Stimulated activated CD8-positive, alpha-beta memory T cell treated with anti-CD3 and anti-CD28 coated beads, Interleukin-15, amount 100 ng/mL, for 24 hours (primary cell): ENCODE data around the gene ZNF444.

Experiments
- DNase-seq: peaks from one replicate; pipeline ENCODE4 v3.0.0-alpha.2; 2020; ENCODE audit warnings: low read depth

Gene ZNF444

GRCh38 chr19:56107626-56108351 is 33.3 kb upstream of the ZNF444 start:
- DNase-seq = no peak

- no peak for DNase-seq
Observed at GRCh38 chr19:56108447-56109195, 32.5 kb upstream of the ZNF444 start.

GRCh38 chr19:56109226-56109625 is 31.9 kb upstream of the ZNF444 start:
- DNase-seq = no peak

- DNase-seq = no peak
Observed at GRCh38 chr19:56110515-56111448, 30.3 kb upstream of the ZNF444 start.

- no peak for DNase-seq
Observed at GRCh38 chr19:56111601-56112312, 29.3 kb upstream of the ZNF444 start.

GRCh38 chr19:56112313-56112709 is 28.8 kb upstream of the ZNF444 start:
- no peak for DNase-seq

GRCh38 chr19:56113074-56113632 is 27.9 kb upstream of the ZNF444 start:
- no peak for DNase-seq

GRCh38 chr19:56114051-56114777 is 26.9 kb upstream of the ZNF444 start:
- no peak for DNase-seq

GRCh38 chr19:56114778-56115110 is 26.3 kb upstream of the ZNF444 start:
- no peak for DNase-seq

GRCh38 chr19:56115490-56115889 is 25.6 kb upstream of the ZNF444 start:
- no peak for DNase-seq

GRCh38 chr19:56116606-56117005 is 24.5 kb upstream of the ZNF444 start:
- DNase-seq = no peak

- DNase-seq = no peak
Observed at GRCh38 chr19:56117376-56117884, 23.7 kb upstream of the ZNF444 start.

GRCh38 chr19:56117889-56118288 is 23.2 kb upstream of the ZNF444 start:
- DNase-seq = no peak

GRCh38 chr19:56118666-56119581 is 22.2 kb upstream of the ZNF444 start:
- no peak for DNase-seq

- DNase-seq = no peak
Observed at GRCh38 chr19:56119582-56119978, 21.5 kb upstream of the ZNF444 start.

GRCh38 chr19:56120002-56120370 is 21.1 kb upstream of the ZNF444 start:
- DNase-seq = no peak

- peak; percentile 72 for DNase-seq
Observed at GRCh38 chr19:56120371-56121179, 20.5 kb upstream of the ZNF444 start.
